Glomerular visceral epithelial cell (primary cell): ENCODE results near the gene CLEC18C.
"Not testable (repeated sequence)": the region's sequence is repeated elsewhere in the genome, so short reads cannot be mapped to it uniquely, and the experiment has no call there.

ENCODE experiments used
- DNase-seq: peaks from one replicate; pipeline ENCODE4 v3.0.0-alpha.2; 2016; ENCODE audit errors: extremely low spot score

Gene CLEC18C

GRCh38 chr16:70206382-70206781, 32.8 kb downstream of the CLEC18C start:
- DNase-seq: not testable (repeated sequence)

GRCh38 chr16:70218586-70218985, 45.0 kb downstream of the CLEC18C start:
- not testable (repeated sequence) for DNase-seq

- DNase-seq: not testable (repeated sequence)
Observed at GRCh38 chr16:70222574-70222973, 49.0 kb downstream of the CLEC18C start.

- DNase-seq: not testable (repeated sequence)
Observed at GRCh38 chr16:70223216-70223615, 49.6 kb downstream of the CLEC18C start.

GRCh38 chr16:70223971-70224513, 50.5 kb downstream of the CLEC18C start:
- not testable (repeated sequence) for DNase-seq

GRCh38 chr16:70224645-70225044, 51.1 kb downstream of the CLEC18C start:
- not testable (repeated sequence) for DNase-seq

- not testable (repeated sequence) for DNase-seq
Observed at GRCh38 chr16:70225430-70225829, 51.8 kb downstream of the CLEC18C start.

- not testable (repeated sequence) for DNase-seq
Observed at GRCh38 chr16:70226024-70226423, 52.4 kb downstream of the CLEC18C start.

- not testable (repeated sequence) for DNase-seq
Observed at GRCh38 chr16:70231831-70232230, 58.2 kb downstream of the CLEC18C start.
